Stimulated activated effector memory CD8-positive, alpha-beta T cell treated with anti-CD3 and anti-CD28 coated beads, Interleukin-12 subunit alpha, Interleukin-12 subunit beta, amount 100 ng/mL, for 72 hours (primary cell): ENCODE results near the gene FBXO28.
A peak's percentile ranks its signal among the peaks of the same experiment; 100 is the strongest.
"Not testable (repeated sequence)": the region's sequence is repeated elsewhere in the genome, so short reads cannot be mapped to it uniquely, and the experiment has no call there.

Source experiments
- ATAC-seq: fragments of 150-1000 bp; cut with Tn5 transposase; 2 replicates; pipeline ENCODE4 v1.10.0; 2021
- DNase-seq, 2 donors: peaks; one replicate each; pipeline ENCODE4 v3.0.0; 2021 to 2022; ENCODE audit warnings: low spot score in 2 of 2
- H3K27ac Mint-ChIP-seq: one replicate; pipeline ENCODE4 v1.8.0; 2022; ENCODE audit warnings: mild to moderate bottlenecking, mixed read lengths
- H3K36me3 Mint-ChIP-seq: one replicate; pipeline ENCODE4 v1.8.0; 2022; ENCODE audit warnings: mild to moderate bottlenecking, mixed read lengths
- H3K4me1 Mint-ChIP-seq: one replicate; pipeline ENCODE4 v1.8.0; 2022; ENCODE audit warnings: mixed read lengths
- H3K4me3 Mint-ChIP-seq: one replicate; pipeline ENCODE4 v1.8.0; 2022; ENCODE audit warnings: mild to moderate bottlenecking, mixed read lengths
- H3K9me3 Mint-ChIP-seq: one replicate; pipeline ENCODE4 v1.8.0; 2022; ENCODE audit warnings: mixed read lengths

FBXO28 gene, protein sequence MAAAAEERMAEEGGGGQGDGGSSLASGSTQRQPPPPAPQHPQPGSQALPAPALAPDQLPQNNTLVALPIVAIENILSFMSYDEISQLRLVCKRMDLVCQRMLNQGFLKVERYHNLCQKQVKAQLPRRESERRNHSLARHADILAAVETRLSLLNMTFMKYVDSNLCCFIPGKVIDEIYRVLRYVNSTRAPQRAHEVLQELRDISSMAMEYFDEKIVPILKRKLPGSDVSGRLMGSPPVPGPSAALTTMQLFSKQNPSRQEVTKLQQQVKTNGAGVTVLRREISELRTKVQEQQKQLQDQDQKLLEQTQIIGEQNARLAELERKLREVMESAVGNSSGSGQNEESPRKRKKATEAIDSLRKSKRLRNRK

DNA sequence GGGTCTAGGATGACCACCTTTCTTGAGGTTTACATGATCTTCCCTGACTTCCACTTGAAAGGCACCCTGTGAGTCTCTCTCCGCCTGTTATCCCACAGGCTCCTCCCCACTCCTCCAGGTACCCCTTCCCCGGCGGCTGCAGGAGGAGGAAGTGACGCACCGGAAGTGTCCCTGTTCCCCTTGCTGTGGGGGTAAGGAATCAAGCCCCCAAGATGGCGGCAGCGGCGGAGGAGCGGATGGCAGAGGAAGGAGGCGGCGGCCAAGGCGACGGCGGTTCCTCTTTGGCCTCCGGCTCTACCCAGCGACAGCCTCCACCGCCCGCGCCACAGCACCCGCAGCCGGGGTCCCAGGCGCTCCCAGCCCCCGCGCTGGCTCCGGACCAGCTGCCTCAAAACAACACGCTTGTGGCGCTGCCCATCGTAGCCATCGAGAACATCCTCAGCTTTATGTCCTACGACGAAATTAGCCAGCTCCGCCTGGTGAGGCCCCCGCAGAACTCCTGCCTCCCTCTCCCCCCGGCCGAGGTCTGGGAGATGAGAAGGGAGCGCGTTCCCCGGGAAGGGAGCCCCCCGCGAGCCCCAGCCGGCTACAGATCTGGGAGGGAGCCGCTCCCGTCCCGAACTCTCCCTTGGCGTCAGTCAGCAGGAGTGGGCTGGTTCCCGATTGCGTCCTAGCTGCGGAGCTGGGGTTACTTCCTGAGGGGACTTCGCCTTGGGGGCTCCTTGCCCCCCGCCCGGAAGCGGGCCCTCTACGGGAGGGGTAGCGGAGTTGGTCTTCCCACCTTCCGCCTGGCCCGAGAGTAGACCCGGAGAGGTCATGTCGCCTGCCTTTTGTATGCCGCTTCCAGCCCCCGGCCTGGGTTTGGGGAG lies at the start of gene FBXO28:
FBXO28 (plus strand) TSS at position 194 of the 869 bp plus-strand sequence; CDS start at position 213, 19 bp downstream.
- peaks cover 10% of the 10 kb centered on the region for H3K4me1 Mint-ChIP-seq
- peak within 1 kb of the TSS; percentile 91 for H3K27ac Mint-ChIP-seq
- DNase-seq, result peak; percentile 79 to 95
- H3K4me3 Mint-ChIP-seq, result peak within 1 kb of the TSS; percentile 82
- ATAC-seq, result peak; percentile 98
- peaks cover 3% of the 10 kb centered on the region for H3K9me3 Mint-ChIP-seq
- peaks cover 26% of the 10 kb centered on the region for H3K36me3 Mint-ChIP-seq

DNA sequence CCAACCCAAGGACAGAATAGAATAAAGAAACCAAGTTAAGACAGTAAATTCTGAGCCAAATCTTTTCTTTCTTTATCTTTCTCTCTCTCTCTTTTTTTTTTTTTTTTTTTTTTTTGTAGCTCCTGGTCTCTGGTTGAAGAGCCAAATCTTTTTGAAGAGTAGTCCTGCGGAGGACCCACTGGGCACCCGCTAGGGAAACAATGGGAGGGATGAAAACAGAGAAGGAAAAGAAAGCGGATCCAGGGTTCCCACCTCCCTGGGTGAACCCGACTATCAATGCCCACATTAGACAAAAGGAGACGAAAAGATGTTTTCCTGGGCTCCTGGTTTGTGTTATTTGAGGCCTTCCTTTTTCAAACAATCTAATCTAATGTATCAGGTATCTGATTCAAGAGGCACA lies 49.8 kb upstream of the FBXO28 start:
- no peaks in the 10 kb centered on the region for H3K36me3 Mint-ChIP-seq
- no peak overlapping the region for H3K27ac Mint-ChIP-seq
- H3K4me1 Mint-ChIP-seq, result no peaks in the 10 kb centered on the region
- H3K4me3 Mint-ChIP-seq, result no peak overlapping the region
- H3K9me3 Mint-ChIP-seq, result no peaks in the 10 kb centered on the region
- ATAC-seq (no peak), DNase-seq (no peak)

DNA sequence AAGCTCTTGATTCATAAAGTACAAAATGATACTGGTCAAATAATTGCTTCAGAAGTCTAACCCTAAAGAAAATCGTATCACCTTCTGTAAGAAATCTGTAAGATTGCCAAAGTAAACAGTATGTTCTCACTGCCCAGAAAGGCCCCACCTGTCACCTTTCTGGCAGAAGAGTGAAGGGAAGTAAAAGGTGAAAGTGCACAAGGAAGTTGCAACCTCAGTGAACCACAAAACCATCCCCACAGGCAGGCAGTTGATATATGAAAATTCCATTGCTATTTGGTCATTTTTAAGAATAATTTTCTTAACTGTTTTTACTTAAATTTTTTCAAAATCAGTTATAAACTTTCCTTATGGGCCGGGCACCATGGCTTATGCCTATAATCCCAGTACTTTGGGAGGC lies 48.5 kb upstream of the FBXO28 start:
- Mint-ChIP-seq H3K36me3 (no peaks in the 10 kb centered on the region), H3K4me1 (no peaks in the 10 kb centered on the region), H3K27ac (no peak overlapping the region), H3K4me3 (no peak overlapping the region), H3K9me3 (no peaks in the 10 kb centered on the region)
- DNase-seq, result no peak
- ATAC-seq, result no peak

DNA sequence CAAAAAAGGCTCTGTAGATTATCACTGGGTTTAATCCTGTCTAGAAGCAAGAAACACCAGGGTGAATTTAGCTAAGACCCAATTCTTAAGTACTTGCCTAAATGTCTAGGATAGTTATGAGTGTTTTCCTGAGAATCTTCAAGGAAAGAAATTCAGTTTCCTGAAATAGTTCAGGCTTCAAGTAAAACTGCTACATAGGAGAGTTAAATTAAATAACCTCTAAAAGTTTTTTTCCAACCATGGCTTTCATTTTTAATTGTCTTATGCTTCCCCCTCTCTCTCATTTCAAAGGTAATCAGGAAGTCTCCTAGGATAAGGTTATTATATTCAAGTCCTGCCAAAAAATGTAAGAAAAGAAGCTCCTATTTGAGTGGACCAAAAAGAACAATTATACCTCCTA lies 46.7 kb upstream of the FBXO28 start:
- H3K27ac Mint-ChIP-seq, result no peak overlapping the region
- H3K4me3 Mint-ChIP-seq, result no peak overlapping the region
- no peak for DNase-seq
- H3K9me3 Mint-ChIP-seq, result no peaks in the 10 kb centered on the region
- ATAC-seq, result no peak
- no peaks in the 10 kb centered on the region for H3K36me3 Mint-ChIP-seq
- no peaks in the 10 kb centered on the region for H3K4me1 Mint-ChIP-seq

DNA sequence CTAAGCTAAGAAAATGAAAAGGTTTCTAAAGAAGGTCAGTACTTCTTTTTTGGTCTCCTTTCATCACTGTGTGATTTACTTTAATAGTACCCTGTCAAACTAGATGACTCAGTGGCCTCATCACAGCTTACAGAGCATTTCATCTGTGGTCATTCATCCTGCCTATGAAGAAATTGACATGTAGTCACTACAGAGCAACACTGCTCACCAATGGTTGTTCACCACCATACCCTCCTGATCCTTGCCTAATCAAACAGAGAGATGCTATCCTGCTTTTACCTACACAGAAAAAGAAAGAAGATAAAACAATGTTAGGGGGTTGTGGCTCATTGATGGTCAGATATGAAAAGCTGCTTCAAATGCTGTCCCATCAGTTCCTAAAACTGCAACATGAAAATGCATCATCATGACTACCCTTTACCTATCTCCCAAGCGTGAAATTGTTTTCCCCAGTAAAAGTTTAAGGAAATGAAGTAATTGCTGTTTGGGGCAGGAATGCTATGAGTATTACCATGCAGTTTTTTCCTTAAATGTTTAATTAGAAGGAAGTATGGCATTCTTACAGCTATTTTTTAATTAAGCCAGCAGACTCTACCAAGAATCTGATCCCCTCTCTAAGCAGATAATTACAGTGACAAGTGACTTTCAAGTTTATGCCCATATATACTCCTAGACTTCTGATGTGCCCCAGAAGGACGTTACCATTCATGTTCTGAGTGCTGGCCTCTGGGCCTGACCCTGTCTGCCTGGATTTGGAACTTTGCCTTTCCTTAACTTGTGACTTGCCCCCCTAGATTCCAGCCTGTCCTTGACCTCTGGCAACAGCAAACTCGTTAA lies 46.1 kb upstream of the FBXO28 start:
- H3K36me3 Mint-ChIP-seq, result no peaks in the 10 kb centered on the region

DNA sequence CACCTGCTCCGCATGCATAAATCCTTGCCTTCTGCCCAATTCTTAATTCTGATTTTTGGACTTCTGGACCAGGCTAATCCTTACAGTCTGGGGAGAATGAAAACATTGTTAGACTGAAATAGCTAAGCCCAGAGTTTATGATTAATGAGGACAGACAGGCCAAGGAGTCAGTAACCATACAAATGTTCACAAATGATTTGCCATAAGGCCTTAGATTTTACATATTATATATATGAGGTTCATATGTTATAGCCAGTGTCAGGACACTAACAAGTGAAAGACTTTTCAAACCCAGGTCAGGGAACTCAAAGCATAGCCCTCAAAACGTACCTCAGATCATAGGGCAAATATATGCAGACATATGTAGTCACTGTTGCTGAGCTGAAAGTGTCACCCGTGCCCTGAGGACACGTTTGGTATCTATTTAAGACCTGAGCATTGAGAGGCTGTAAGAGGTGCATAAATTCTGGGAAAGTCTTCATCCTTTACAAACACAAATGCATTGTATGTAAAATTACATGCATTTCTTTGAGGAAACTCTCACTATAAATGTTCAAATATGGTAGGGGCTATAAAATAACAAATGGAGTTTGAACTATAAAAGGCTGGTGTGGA lies 45.3 kb upstream of the FBXO28 start:
- Mint-ChIP-seq H3K4me1 (no peaks in the 10 kb centered on the region), H3K36me3 (no peaks in the 10 kb centered on the region), H3K9me3 (no peaks in the 10 kb centered on the region), H3K27ac (no peak overlapping the region), H3K4me3 (no peak overlapping the region)
- ATAC-seq (no peak), DNase-seq (no peak)

More for the DNA sequence above, 46.1 kb upstream of the FBXO28 start:
- peak; percentile 98 for ATAC-seq
- H3K9me3 Mint-ChIP-seq, result no peaks in the 10 kb centered on the region
- H3K4me3 Mint-ChIP-seq, result no peak overlapping the region
- no peak for DNase-seq
- no peaks in the 10 kb centered on the region for H3K4me1 Mint-ChIP-seq
- no peak overlapping the region for H3K27ac Mint-ChIP-seq

DNA sequence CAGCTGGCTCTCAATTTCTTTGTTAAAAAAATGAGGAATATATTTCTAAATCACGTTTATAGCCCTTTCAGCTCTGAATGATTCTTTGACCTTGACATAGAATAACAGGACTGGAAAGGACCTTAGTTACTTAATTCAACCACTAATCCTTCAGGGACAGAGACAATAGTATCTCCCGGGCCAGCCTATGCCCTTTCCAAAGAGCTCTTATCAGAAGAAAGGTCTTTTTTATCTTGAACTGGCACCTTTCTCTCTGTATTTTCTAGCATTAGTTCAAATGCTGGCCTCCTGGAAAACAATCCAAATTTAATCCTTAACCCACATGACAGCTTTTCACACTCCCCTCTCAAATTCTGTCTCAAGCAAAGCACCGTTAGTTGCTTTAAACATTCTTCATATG lies 44.8 kb upstream of the FBXO28 start:
- Mint-ChIP-seq H3K27ac (no peak overlapping the region), H3K4me1 (no peaks in the 10 kb centered on the region), H3K4me3 (no peak overlapping the region), H3K9me3 (no peaks in the 10 kb centered on the region), H3K36me3 (no peaks in the 10 kb centered on the region)
- DNase-seq (no peak), ATAC-seq (no peak)

DNA sequence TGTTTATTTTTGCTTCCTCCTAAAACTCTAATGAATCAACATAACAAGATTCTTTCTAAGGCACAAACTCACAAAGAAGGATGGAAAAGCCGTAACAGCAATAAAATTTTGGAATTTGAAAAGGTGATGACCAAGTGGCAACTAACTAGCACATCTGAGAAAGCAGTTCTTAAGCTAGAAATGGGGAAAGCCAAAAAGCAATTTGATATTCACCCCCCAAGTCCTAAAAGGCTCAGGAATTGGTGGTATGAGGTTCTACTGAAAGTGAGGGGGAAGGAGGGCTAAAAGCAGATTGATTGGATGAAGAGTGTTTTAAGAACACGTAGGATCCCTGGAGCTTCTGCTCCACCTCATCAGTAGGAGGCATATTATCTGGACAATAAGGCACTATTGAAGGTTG lies 43.4 kb upstream of the FBXO28 start:
- no peak overlapping the region for H3K27ac Mint-ChIP-seq
- DNase-seq (no peak), ATAC-seq (no peak)
- H3K9me3 Mint-ChIP-seq, result no peaks in the 10 kb centered on the region
- H3K4me3 Mint-ChIP-seq, result no peak overlapping the region
- no peaks in the 10 kb centered on the region for H3K4me1 Mint-ChIP-seq
- no peaks in the 10 kb centered on the region for H3K36me3 Mint-ChIP-seq

DNA sequence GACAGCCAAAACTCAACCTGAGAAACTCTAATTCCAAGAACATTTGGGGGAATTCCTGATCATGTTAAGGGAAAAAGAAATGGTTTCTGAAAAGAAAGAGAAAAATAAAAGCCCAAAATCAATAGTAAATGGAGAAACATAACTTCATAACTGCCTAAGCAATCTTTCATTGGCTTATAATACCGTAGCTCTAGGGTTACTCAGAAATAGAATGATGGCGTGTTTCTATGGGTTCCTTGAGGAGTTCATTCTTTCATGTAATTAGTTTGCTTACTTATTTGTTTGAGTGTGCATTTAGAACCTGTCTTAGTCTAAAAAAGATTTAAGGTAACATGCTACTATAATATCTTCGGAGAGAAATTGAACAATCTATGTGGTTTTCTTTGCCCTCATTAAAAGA lies 37.5 kb upstream of the FBXO28 start:
- peak; percentile 73 for ATAC-seq
- Mint-ChIP-seq H3K4me3 (no peak overlapping the region), H3K36me3 (no peaks in the 10 kb centered on the region), H3K27ac (no peak overlapping the region), H3K4me1 (no peaks in the 10 kb centered on the region), H3K9me3 (no peaks in the 10 kb centered on the region)
- no peak for DNase-seq

DNA sequence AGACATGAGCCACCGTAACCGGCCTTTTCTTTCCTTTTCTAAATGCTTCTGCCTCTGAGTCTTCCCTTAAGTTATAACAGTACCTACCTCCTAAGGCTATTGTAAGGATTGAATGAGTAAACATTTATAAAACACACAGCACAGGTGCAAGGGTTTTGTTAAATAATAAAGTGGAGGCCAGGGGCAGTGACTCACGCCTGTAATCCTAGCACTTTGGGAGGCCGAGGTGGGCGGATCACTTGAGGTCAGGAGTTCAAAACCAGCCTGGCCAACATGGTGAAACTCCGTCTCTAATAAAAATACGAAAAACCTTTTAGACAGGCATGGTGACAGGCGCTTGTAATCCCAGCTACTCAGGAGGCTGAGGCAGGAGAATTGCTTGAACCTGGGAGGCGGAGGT lies 34.3 kb upstream of the FBXO28 start:
- not testable (repeated sequence) for H3K4me3 Mint-ChIP-seq, ATAC-seq, H3K27ac Mint-ChIP-seq, H3K4me1 Mint-ChIP-seq, DNase-seq, H3K9me3 Mint-ChIP-seq, H3K36me3 Mint-ChIP-seq

DNA sequence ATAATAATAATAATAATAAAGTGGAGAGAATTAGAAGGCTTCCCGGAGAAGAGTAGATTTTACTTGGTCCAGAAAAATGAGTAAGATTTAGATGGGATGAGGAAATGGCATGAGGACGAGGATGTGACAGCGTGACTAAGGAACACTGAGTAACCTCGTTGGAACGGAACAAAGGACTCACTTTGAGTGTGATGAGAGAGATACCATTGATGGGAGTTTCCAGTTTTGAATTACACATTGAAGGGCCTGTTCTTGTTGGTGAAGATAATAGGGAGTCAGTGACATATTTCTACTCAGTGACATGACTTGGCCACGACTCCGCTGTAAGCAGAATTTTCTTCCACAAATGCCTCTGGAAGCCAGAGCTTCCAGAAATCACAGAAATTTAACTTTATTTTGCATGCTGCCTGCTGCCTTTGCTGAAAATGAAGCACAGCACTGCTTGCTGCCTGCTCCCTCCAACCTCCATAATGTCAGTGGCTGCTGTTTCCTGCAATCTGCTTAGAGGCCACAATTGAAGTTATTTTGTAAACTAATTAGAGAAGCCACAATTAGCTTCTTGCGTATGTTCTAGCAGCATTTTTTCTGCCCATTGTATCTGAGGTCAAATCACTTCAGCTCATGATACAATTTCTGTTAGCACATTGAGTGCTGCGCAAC lies 33.7 kb upstream of the FBXO28 start:
- Mint-ChIP-seq H3K4me3 (no peak overlapping the region), H3K9me3 (no peaks in the 10 kb centered on the region), H3K36me3 (no peaks in the 10 kb centered on the region), H3K27ac (no peak overlapping the region), H3K4me1 (no peaks in the 10 kb centered on the region)
- ATAC-seq (no peak), DNase-seq (no peak)

DNA sequence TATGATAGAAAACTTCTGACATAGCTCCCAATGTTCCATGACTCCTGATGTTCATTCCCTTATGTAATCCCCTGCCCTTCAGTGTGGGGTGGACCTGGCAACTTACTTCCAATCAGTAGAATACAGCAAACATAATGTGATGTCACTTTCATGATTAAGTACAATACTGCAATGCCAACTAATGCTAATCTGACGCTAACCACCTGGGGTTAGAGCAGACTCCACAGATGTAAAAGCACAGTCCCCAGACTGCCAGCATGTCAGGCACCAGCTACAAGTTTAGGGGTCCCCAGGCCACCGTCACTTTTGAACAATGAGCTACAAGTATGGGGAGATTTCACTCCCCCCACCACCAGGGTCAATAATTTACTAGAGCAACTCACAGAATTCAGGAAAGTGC lies 32.3 kb upstream of the FBXO28 start:
- H3K4me3 Mint-ChIP-seq, result no peak overlapping the region
- ATAC-seq (no peak), DNase-seq (no peak)
- no peaks in the 10 kb centered on the region for H3K36me3 Mint-ChIP-seq
- H3K9me3 Mint-ChIP-seq, result no peaks in the 10 kb centered on the region
- H3K4me1 Mint-ChIP-seq, result no peaks in the 10 kb centered on the region
- H3K27ac Mint-ChIP-seq, result no peak overlapping the region

DNA sequence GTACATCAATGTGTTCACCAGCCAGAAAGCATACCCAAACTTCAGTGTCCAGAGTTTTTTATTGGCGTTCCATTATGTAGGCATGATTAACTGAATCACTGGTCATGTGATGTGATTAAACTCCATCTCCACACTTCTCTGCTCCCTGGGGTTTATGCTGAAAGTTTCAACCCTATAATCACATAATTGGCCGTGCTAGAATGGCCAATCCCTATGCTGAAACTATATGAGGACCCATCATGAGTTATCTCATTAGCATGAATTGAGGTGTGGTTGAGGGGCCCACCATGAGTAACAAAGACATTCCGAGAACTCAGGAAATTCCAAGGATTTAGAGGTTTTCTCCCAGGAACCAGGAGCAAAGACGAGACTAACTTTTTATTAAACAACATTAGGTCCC lies 31.8 kb upstream of the FBXO28 start:
- Mint-ChIP-seq H3K27ac (no peak overlapping the region), H3K36me3 (no peaks in the 10 kb centered on the region), H3K4me1 (no peaks in the 10 kb centered on the region), H3K4me3 (no peak overlapping the region), H3K9me3 (no peaks in the 10 kb centered on the region)
- DNase-seq, result no peak
- ATAC-seq, result no peak

DNA sequence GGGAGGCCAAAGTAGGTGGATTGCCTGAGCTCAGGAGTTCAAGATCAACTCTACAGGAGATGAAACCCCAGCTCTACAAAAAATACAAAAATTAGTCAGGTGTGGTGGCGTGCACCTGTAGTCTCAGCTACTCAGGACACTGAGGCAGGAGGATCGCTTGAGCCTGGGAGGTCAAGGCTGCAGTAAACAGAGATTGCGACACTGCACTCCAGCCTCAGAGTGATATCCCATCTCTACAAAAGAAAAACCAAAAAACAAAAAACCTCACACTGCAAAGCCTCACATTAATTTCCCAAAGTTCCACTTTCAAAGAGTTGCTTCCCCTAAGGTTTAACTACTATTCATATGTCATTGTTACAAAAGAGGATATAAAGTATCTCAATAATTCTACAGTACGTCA lies 29.0 kb upstream of the FBXO28 start:
- Mint-ChIP-seq H3K9me3 (no peaks in the 10 kb centered on the region), H3K4me3 (no peak overlapping the region), H3K4me1 (no peaks in the 10 kb centered on the region), H3K36me3 (no peaks in the 10 kb centered on the region), H3K27ac (no peak overlapping the region)
- no peak for DNase-seq
- ATAC-seq, result no peak
